K562 (cell line): Measurements from ENCODE around the gene VDAC2. TPM values are rescaled to one million over a fixed set of nuclear protein-coding genes. Genes with fewer than 3 reads are reported as not detected.

Experiments used
- CBFA2T2 ChIP-seq: fragments of 450-650 bp; conservative IDR thresholded peaks from 2 replicates; pipeline ENCODE4 v1.6.1; 2017; ENCODE audit warnings: mild to moderate bottlenecking
- HDAC1 ChIP-seq, 2 experiments: fragments of 450-650 bp; IDR thresholded peaks; 2 replicates each; pipeline ENCODE4 v1.6.1; 2016 to 2017; ENCODE audit warnings: inconsistent platforms in 1 of 2, mild to moderate bottlenecking in 1 of 2, moderate library complexity in 1 of 2
- ID3 ChIP-seq, 2 experiments: fragments of 250-450 bp in 1 of 2; fragments of 450-650 bp in 1 of 2; sonication (Bioruptor Pico) in 1 of 2; IDR thresholded peaks; 2 replicates each; pipeline versions ENCODE4 v1.6.1 to v1.8.0; 2016 to 2021; ENCODE audit warnings: mild to moderate bottlenecking in 2 of 2, moderate library complexity in 2 of 2, missing compliant biosample characterization in 1 of 2, missing genetic modification characterization in 1 of 2
- KLF1 ChIP-seq: fragments of 450-650 bp; IDR thresholded peaks from 2 replicates; pipeline ENCODE4 v1.6.1; 2016; ENCODE audit warnings: missing genetic modification characterization, missing compliant biosample characterization
- PREB ChIP-seq: sonication (generic); formaldehyde crosslinking; IDR thresholded peaks from 2 replicates; pipeline ENCODE4 v1.8.1; 2023; ENCODE audit warnings: mild to moderate bottlenecking, missing genetic modification reagents
- RBM14 ChIP-seq: fragments of 200-400 bp; formaldehyde crosslinking; IDR thresholded peaks from 2 replicates; pipeline ENCODE4 v1.6.1; 2018; ENCODE audit warnings: low read depth, mild to moderate bottlenecking, low read length, moderate library complexity, borderline replicate concordance; ENCODE audit not compliant: insufficient read depth
- SOX6 ChIP-seq: fragments of 450-650 bp; IDR thresholded peaks from 2 replicates; pipeline ENCODE4 v1.6.1; 2014; ENCODE audit warnings: mild to moderate bottlenecking
- SUPT5H ChIP-seq: fragments of 450-650 bp; IDR thresholded peaks from 2 replicates; pipeline ENCODE4 v1.6.1; 2016
- TEAD1 ChIP-seq, 2 experiments: fragments of 450-650 bp in 1 of 2; sonication (generic) in 1 of 2; formaldehyde crosslinking; IDR thresholded peaks; 2 replicates each; pipeline versions ENCODE4 v1.4.0 to v1.8.0; 2020 to 2022; ENCODE audit warnings: mild to moderate bottlenecking in 2 of 2, missing genetic modification reagents in 1 of 2
- XRCC5 ChIP-seq: fragments of 200-400 bp; formaldehyde crosslinking; IDR thresholded peaks from 2 replicates; pipeline ENCODE4 v1.6.1; 2017; ENCODE audit warnings: low read depth, mild to moderate bottlenecking, low read length
- ZNF253 ChIP-seq: fragments of 250-450 bp; sonication (Bioruptor Pico); conservative IDR thresholded peaks from 2 replicates; pipeline ENCODE4 v1.6.1; 2021; ENCODE audit warnings: mild to moderate bottlenecking
- ZNF707 ChIP-seq: fragments of 250-450 bp; sonication (Bioruptor Pico); conservative IDR thresholded peaks from 2 replicates; pipeline ENCODE4 v1.8.0; 2022; ENCODE audit warnings: inconsistent platforms, mild to moderate bottlenecking, moderate library complexity
- ZSCAN29 ChIP-seq: fragments of 450-650 bp; IDR thresholded peaks from 2 replicates; pipeline ENCODE4 v1.6.1; 2017
- polyA plus RNA-seq, 8 experiments: library from polyadenylated mRNA; depleted of rRNA in 4 of 8; stranded (reverse) in 5 of 8; unstranded in 3 of 8; fragments of >200 nt; fragmentation: Nextera tagmentation in 2 of 8; fragmentation: Illumina TruSeq in 1 of 8; extraction: Ambion mirVana in 2 of 8; extraction: Trizol in 1 of 8; gene quantifications; 2 replicates each; pipeline versions ENCODE4 v1.2.1 to v1.2.3, GENCODE V29; 2011 to 2014; ENCODE audit warnings: inconsistent platforms in 1 of 8, missing spikeins in 1 of 8
- total RNA-seq, 7 experiments: library from RNA; depleted of rRNA in 6 of 7; stranded (reverse); fragments of >200 nt in 6 of 7; fragmentation: Illumina TruSeq in 2 of 7; extraction: Trizol in 2 of 7; gene quantifications; 2 replicates each; pipeline versions ENCODE4 v1.2.1 to v1.2.3, GENCODE V29; 2011 to 2021; ENCODE audit warnings: low replicate concordance in 1 of 7
- TF ChIP-seq, protein P1 (sequence below): fragments of 250-450 bp; sonication (Bioruptor Pico); IDR thresholded peaks from 2 replicates; pipeline ENCODE4 v1.4.0; 2020; ENCODE audit warnings: mild to moderate bottlenecking, moderate library complexity
- TF ChIP-seq, protein P2 (sequence below): sonication (generic); formaldehyde crosslinking; IDR thresholded peaks from 2 replicates; pipeline ENCODE4 v1.8.0; 2023; ENCODE audit warnings: missing genetic modification reagents, mild to moderate bottlenecking, borderline replicate concordance
- TF ChIP-seq, protein P3 (sequence below): sonication (generic); formaldehyde crosslinking; IDR thresholded peaks from 2 replicates; pipeline ENCODE4 v1.8.0; 2023; ENCODE audit warnings: mild to moderate bottlenecking, missing genetic modification reagents

The VDAC2 gene
- total and polyA plus RNA-seq, 9 of the 15 experiments (the other 6 are each of a cell fraction or from before 2014, with no cell fraction given), result 139 to 450 (median 250) TPM

GRCh38 chr10:75234683-75235374 is 24.2 kb downstream of the VDAC2 start (continued):
- TF ChIP-seq, protein P1, sequence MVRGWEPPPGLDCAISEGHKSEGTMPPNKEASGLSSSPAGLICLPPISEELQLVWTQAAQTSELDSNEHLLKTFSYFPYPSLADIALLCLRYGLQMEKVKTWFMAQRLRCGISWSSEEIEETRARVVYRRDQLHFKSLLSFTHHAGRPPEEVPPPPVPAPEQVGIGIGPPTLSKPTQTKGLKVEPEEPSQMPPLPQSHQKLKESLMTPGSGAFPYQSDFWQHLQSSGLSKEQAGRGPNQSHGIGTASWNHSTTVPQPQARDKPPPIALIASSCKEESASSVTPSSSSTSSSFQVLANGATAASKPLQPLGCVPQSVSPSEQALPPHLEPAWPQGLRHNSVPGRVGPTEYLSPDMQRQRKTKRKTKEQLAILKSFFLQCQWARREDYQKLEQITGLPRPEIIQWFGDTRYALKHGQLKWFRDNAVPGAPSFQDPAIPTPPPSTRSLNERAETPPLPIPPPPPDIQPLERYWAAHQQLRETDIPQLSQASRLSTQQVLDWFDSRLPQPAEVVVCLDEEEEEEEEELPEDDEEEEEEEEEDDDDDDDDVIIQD (CRISPR knock-in tag), result no peak
- TF ChIP-seq TEAD1 (CRISPR knock-in tag; IDR thresholded peaks at IDR 0.05), result peak in 1 of 2 experiments; percentile 80; a peak in 2 of 4 replicates
- peak; percentile 21; the same call in 1 of the 2 replicates for TF ChIP-seq SUPT5H
- TF ChIP-seq XRCC5, result peak; percentile 36; the same call in 1 of the 2 replicates
- TF ChIP-seq, protein P2, sequence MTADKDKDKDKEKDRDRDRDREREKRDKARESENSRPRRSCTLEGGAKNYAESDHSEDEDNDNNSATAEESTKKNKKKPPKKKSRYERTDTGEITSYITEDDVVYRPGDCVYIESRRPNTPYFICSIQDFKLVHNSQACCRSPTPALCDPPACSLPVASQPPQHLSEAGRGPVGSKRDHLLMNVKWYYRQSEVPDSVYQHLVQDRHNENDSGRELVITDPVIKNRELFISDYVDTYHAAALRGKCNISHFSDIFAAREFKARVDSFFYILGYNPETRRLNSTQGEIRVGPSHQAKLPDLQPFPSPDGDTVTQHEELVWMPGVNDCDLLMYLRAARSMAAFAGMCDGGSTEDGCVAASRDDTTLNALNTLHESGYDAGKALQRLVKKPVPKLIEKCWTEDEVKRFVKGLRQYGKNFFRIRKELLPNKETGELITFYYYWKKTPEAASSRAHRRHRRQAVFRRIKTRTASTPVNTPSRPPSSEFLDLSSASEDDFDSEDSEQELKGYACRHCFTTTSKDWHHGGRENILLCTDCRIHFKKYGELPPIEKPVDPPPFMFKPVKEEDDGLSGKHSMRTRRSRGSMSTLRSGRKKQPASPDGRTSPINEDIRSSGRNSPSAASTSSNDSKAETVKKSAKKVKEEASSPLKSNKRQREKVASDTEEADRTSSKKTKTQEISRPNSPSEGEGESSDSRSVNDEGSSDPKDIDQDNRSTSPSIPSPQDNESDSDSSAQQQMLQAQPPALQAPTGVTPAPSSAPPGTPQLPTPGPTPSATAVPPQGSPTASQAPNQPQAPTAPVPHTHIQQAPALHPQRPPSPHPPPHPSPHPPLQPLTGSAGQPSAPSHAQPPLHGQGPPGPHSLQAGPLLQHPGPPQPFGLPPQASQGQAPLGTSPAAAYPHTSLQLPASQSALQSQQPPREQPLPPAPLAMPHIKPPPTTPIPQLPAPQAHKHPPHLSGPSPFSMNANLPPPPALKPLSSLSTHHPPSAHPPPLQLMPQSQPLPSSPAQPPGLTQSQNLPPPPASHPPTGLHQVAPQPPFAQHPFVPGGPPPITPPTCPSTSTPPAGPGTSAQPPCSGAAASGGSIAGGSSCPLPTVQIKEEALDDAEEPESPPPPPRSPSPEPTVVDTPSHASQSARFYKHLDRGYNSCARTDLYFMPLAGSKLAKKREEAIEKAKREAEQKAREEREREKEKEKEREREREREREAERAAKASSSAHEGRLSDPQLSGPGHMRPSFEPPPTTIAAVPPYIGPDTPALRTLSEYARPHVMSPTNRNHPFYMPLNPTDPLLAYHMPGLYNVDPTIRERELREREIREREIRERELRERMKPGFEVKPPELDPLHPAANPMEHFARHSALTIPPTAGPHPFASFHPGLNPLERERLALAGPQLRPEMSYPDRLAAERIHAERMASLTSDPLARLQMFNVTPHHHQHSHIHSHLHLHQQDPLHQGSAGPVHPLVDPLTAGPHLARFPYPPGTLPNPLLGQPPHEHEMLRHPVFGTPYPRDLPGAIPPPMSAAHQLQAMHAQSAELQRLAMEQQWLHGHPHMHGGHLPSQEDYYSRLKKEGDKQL (CRISPR knock-in tag), result peak; percentile 91; the same call in 1 of the 2 replicates
- TF ChIP-seq SOX6, result peak; percentile 24; the same call in 1 of the 2 replicates
- TF ChIP-seq ZNF707 (CRISPR knock-in tag), result no peak
- TF ChIP-seq HDAC1 (IDR thresholded peaks at IDR 0.05), result peak in 1 of 2 experiments; percentile 62; a peak in 1 of 4 replicates
- peak; percentile 85 for TF ChIP-seq PREB (CRISPR knock-in tag)
- TF ChIP-seq CBFA2T2, result 0 out of 2 replicates have a peak, but pooled peaks have one; percentile 2
- 0 out of 2 replicates have a peak, but pooled peaks have one; percentile 5 for TF ChIP-seq RBM14
- no peak for TF ChIP-seq ZNF253 (CRISPR knock-in tag)
- 0 out of 2 replicates have a peak, but pooled peaks have one; percentile 47 for TF ChIP-seq ZSCAN29
- TF ChIP-seq, protein P3, sequence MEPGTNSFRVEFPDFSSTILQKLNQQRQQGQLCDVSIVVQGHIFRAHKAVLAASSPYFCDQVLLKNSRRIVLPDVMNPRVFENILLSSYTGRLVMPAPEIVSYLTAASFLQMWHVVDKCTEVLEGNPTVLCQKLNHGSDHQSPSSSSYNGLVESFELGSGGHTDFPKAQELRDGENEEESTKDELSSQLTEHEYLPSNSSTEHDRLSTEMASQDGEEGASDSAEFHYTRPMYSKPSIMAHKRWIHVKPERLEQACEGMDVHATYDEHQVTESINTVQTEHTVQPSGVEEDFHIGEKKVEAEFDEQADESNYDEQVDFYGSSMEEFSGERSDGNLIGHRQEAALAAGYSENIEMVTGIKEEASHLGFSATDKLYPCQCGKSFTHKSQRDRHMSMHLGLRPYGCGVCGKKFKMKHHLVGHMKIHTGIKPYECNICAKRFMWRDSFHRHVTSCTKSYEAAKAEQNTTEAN, result peak; percentile 15; the same call in 1 of the 2 replicates
- TF ChIP-seq KLF1 (tag), result 0 out of 2 replicates have a peak, but pooled peaks have one; percentile 19
- TF ChIP-seq ID3 (CRISPR knock-in tag; IDR thresholded peaks at IDR 0.05), result no peak
- peak; percentile 68; the same call in 1 of the 2 replicates for TF ChIP-seq ID3 (tag; IDR thresholded peaks at IDR 0.05)
